GM06990 (cell line): Measurements from ENCODE around the gene PLPP1.

Experiments used
- DNase-seq: peaks from one replicate; pipeline ENCODE4 v3.0.0-alpha.2; 2011; ENCODE audit not compliant: insufficient read length; ENCODE audit errors: extremely low read depth
- H3K27me3 ChIP-seq: replicated peaks from 2 replicates; pipeline ENCODE4 v1.6.0; 2011; ENCODE audit warnings: low read length; ENCODE audit not compliant: control insufficient read depth, insufficient read depth
- H3K36me3 ChIP-seq: 2 replicates; pipeline ENCODE4 v1.5.1; 2011; ENCODE audit warnings: low read length; ENCODE audit not compliant: control insufficient read depth, insufficient read depth
- H3K4me3 ChIP-seq: replicated peaks from 2 replicates; pipeline ENCODE4 v1.5.1; 2011; ENCODE audit warnings: low read depth, mild to moderate bottlenecking, control low read depth, low read length
- CTCF ChIP-seq: IDR thresholded peaks from 2 replicates; pipeline ENCODE4 v1.5.1; 2011; ENCODE audit warnings: low read length, control low read depth, mild to moderate bottlenecking, inconsistent platforms; ENCODE audit not compliant: insufficient read depth, poor library complexity, severe bottlenecking

The PLPP1 gene

GRCh38 chr5:55521881-55522280, 12.9 kb downstream of the PLPP1 start:
- no peak for DNase-seq
- TF ChIP-seq CTCF: no peak
- Histone ChIP-seq H3K4me3 (no peak overlapping the region), H3K36me3 (no peaks in the 10 kb centered on the region), H3K27me3 (no peaks in the 10 kb centered on the region)

GRCh38 chr5:55520117-55520839, 14.5 kb downstream of the PLPP1 start:
- TF ChIP-seq CTCF: no peak
- H3K4me3 ChIP-seq: no peak overlapping the region
- no peak for DNase-seq
- no peaks in the 10 kb centered on the region for H3K27me3 ChIP-seq
- H3K36me3 ChIP-seq: no peaks in the 10 kb centered on the region

- Histone ChIP-seq H3K27me3 (no peaks in the 10 kb centered on the region), H3K4me3 (no peak overlapping the region), H3K36me3 (no peaks in the 10 kb centered on the region)
- no peak for TF ChIP-seq CTCF
- no peak for DNase-seq
Measured at GRCh38 chr5:55518831-55519390, 15.9 kb downstream of the PLPP1 start.

GRCh38 chr5:55517804-55518203, 17.0 kb downstream of the PLPP1 start:
- Histone ChIP-seq H3K36me3 (no peaks in the 10 kb centered on the region), H3K27me3 (no peaks in the 10 kb centered on the region), H3K4me3 (no peak overlapping the region)
- no peak for DNase-seq
- no peak for TF ChIP-seq CTCF

- DNase-seq: no peak
- Histone ChIP-seq H3K4me3 (no peak overlapping the region), H3K36me3 (no peaks in the 10 kb centered on the region), H3K27me3 (no peaks in the 10 kb centered on the region)
- TF ChIP-seq CTCF: no peak
Measured at GRCh38 chr5:55511010-55511409, 23.8 kb downstream of the PLPP1 start.

- no peak overlapping the region for H3K4me3 ChIP-seq
- H3K36me3 ChIP-seq: no peaks in the 10 kb centered on the region
- TF ChIP-seq CTCF: no peak
- H3K27me3 ChIP-seq: no peaks in the 10 kb centered on the region
- DNase-seq: no peak
Measured at GRCh38 chr5:55510523-55510880, 24.3 kb downstream of the PLPP1 start.
